OCI-LY3 (cell line): ENCODE results near the gene CEP250.

Source experiments
- CTCF ChIP-seq: fragments of 200-600, 300-600 bp; sonication (generic); IDR thresholded peaks from 2 replicates; pipeline ENCODE4 v1.5.1; 2014; ENCODE audit warnings: antibody characterized with exemption, low read length, low read depth
- EZH2phosphoT487 ChIP-seq: fragments of 200-600 bp; shearing (Covaris generic); IDR thresholded peaks from 2 replicates; pipeline ENCODE4 v1.6.1; 2018; ENCODE audit warnings: antibody characterized with exemption, mixed run types, low read depth

- TF ChIP-seq CTCF (peak; percentile 67), EZH2phosphoT487 (no peak)
Observed at GRCh38 chr20:35561268-35561667, 105.9 kb downstream of the CEP250 start.
